CD4-positive, alpha-beta T cell treated with Interleukin-6 for 4 hours (primary cell): ENCODE measurements around the gene PCDHGA2.

ENCODE experiments used
- DNase-seq: peaks from one replicate; pipeline ENCODE4 v3.0.0-alpha.2; 2020; ENCODE audit warnings: mixed read lengths

PCDHGA2 gene

GRCh38 chr5:141383345-141383744 is 44.8 kb downstream of the PCDHGA2 start:
- no peak for DNase-seq

DNA sequence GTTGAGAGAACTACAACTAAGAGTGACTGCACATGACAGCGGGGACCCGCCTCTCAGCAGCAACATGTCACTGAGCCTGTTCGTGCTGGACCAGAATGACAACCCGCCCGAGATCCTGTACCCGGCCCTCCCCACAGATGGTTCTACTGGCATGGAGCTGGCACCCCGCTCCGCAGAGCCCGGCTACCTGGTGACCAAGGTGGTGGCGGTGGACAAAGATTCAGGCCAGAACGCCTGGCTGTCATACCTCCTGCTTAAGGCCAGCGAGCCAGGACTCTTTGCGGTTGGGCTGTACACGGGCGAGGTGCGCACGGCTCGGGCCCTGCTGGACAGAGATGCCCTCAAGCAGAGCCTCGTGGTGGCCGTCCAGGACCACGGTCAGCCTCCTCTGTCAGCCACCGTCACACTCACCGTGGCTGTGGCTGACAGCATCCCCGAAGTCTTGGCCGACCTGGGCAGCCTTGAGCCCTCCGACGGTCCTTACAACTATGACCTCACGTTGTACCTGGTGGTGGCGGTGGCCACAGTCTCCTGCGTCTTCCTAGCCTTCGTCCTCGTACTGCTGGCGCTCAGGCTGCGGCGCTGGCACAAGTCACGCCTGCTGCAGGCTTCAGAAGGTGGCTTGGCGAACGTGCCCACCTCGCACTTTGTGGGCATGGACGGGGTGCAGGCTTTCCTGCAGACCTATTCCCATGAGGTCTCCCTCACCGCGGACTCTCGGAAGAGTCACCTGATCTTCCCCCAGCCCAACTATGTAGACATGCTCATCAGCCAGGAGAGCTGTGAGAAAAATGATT is 46.1 kb downstream of the PCDHGA2 start:
- no peak for DNase-seq

DNA sequence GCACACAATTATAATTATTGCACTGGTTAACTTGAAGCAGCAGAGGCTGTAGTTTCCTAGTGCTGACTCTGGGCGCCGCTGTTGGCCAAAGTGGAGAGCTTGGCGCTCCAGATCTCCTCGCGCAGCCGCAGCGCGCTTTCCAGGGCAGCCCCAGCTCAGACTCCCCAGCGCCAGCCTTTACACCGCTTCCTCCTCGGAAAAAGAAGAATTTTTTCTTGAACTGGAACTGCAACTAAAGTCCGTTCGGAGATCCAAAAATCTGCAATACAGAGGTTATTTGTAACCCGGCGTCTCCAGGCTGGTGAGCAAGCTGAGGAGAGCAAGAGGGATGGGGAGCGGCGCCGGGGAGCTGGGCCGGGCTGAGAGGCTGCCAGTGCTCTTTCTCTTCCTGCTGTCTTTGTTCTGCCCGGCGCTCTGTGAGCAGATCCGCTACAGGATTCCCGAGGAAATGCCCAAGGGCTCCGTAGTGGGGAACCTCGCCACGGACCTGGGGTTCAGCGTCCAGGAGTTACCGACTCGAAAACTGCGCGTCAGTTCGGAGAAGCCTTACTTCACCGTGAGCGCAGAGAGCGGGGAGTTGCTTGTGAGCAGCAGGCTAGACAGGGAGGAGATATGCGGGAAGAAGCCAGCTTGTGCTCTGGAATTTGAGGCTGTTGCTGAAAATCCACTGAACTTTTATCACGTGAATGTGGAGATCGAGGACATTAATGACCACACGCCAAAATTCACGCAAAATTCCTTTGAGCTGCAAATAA is 49.2 kb downstream of the PCDHGA2 start, which contains the start of gene PCDHGB4:
Gene PCDHGB4, plus strand, starts transcription at position 142 of the 755 bp plus-strand sequence. Its CDS starts 187 bp downstream, at position 329.
- DNase-seq, result peak; percentile 38

GRCh38 chr5:141388661-141389060 is 50.1 kb downstream of the PCDHGA2 start:
- DNase-seq, result no peak

DNA sequence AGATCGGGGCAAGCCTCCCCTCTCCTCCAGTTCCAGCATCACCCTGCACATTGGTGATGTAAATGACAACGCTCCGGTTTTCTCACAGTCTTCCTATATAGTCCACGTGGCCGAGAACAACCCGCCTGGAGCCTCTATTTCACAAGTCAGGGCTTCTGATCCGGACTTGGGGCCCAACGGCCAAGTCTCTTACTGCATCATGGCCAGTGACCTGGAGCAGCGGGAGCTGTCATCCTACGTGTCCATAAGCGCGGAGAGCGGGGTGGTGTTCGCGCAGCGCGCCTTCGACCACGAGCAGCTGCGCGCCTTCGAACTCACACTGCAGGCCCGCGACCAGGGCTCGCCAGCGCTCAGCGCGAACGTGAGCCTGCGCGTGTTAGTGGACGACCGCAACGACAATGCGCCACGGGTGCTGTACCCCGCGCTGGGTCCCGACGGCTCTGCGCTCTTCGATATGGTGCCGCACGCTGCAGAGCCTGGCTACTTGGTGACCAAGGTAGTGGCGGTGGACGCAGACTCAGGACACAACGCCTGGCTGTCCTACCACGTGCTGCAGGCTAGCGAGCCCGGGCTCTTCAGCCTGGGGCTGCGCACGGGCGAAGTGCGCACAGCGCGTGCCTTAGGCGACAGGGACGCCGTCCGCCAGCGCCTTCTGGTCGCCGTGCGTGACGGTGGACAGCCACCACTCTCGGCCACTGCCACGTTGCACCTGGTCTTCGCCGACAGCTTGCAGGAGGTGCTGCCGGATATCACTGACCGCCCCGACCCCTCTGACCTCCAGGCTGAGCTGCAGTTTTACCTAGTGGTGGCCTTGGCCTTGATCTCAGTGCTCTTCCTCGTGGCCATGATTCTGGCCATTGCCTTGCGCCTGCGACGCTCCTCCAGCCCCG is 50.8 kb downstream of the PCDHGA2 start:
- DNase-seq, result no peak

GRCh38 chr5:141392429-141393198 is 54.1 kb downstream of the PCDHGA2 start, which contains the start of gene PCDHGA8:
TSS of gene PCDHGA8 (plus strand) at chr5:141392633. CDS start at chr5:141392814, 181 bp downstream.
- DNase-seq, result no peak
